A172 (cell line): ENCODE results near the gene SPIRE1. TPM values are rescaled to one million over a fixed set of nuclear protein-coding genes. Genes with fewer than 3 reads are reported as not detected.
"Not testable (repeated sequence)": the region's sequence is repeated elsewhere in the genome, so short reads cannot be mapped to it uniquely, and the experiment has no call there.

Experiments used
- DNase-seq: peaks from one replicate; pipeline ENCODE4 v3.0.0-alpha.2; 2015; ENCODE audit warnings: low spot score
- total RNA-seq: library from RNA; depleted of rRNA; stranded (reverse); fragments of >200 nt; shearing (Covaris generic); gene quantifications from 2 replicates; pipeline ENCODE4 v1.2.3, GENCODE V29; 2014

Gene SPIRE1
- total RNA-seq, 1 experiment from 2014 or later: 33.9 TPM

DNA sequence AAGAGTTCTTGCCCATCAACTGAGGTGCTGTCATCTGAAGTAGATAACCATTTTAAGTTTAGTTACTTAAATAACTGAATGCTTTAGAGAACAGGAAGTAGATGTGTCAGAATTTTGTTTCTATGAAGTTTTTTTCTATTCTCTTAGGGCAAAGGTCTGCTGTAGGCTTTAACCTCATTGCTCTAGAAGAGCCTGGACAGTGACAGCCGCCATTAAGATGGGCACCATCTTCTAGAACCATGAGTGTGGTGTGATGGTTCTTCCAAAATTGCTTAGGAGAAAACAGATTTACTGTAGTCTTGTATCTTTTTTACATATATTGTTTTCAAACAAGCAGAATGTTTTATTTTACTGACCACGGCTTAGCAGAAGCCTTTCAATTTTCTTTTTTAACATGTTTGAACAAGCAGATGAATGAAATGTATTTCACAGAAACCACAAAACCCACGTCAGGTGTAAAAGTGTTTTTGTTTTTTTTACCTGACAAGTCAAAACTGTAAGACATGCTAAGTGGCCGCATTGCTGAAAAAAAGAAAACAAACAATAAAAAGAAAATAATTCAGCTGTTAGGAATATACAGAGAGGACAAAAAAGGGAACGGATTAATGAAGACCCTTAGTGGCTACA, 172.3 kb downstream of the SPIRE1 start:
- no peak for DNase-seq

DNA sequence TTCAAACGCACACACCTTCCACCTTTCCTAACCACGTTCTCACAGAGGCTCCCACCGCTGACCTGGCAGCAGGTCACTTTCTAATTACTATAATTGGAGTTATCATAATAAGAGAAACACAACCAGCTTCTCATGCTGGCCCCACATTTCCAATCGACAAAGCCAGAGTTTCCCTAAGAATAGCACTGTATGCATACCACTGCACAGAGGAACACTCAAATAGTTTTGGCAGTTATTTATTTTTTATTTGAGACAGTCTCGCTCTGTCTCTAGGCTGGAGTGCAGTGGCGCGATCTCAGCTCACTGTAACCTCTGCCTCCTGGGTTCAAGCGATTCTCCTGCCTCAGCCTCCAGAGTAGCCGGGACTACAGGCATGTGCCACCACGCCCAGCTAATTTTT, 176.0 kb downstream of the SPIRE1 start:
- not testable (repeated sequence) for DNase-seq

DNA sequence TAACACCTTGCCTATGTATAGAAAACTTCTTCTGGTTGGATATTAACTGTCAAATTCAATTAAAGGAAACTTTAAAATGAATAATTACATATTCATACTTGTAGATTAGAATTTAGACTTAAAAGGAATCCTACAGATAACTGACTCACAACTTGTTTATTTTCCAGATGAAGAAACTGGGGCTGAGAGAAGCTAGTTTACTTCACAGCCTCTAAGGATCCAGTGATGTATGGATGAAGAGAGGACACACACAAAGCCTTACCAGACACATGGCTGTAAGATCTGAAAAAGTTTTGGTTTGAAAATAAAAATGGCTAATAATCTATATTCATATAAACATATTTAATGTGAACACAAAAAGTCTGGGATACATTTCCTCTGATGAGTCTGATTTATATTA, 177.9 kb downstream of the SPIRE1 start:
- DNase-seq: no peak

- no peak for DNase-seq
Observed at GRCh38 chr18:12479536-12479935, 178.4 kb downstream of the SPIRE1 start.

DNA sequence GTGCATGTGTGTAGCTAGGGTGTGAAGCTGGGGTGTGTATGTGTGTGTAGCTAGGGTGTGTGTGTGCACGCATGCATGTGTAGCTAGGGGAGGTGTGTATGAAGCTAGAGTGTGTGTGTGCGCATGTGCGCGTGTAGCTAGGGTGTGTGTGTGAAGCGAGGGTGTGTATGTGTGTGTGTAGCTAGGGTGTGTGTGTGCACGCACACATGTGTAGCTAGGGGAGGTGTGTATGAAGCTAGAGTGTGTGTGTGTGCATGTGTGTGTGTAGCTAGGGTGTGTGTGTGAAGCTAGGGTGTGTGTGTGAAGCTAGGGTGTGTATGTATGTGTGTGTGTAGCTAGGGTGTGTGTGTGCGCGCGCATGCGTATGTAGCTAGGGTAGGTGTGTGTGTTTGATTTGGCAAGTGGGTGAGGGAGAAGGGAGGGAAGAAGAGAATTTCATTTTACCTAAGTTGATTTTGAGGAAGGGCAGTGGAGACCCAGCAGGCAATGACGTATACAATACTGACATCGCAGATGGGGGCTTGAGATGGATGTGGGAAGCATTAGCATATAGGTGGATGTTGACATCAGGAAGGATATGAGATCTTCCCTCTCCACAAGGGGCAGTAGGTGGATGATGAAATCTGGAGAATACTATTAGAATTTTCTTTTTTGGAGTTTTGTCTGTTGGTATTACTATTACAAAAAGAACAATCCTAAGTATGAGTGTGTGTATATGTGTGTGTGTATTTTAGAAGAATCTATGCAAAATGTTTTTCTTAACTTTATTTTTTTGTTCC, 179.4 kb downstream of the SPIRE1 start:
- DNase-seq: no peak

- no peak for DNase-seq
Observed at GRCh38 chr18:12477606-12478005, 180.3 kb downstream of the SPIRE1 start.

DNA sequence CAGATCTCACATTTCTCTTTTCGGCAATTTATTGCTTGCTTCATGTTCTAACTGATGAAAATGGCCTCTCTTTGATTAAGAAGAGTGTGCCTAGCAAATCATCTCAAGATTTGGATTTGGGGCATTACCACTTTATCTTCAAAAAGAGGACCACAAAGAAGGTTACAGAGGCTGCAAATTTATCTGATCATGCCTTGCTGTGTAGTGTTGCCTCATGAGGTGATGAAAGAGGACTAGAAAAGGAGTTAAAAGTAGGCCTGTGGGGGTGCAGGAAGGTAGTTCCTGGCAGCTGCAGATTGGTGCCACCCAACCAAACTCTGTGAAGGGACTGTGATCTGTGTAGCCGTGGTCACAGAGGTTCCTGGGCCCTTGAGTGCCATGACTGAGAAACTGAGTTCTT, 181.0 kb downstream of the SPIRE1 start:
- DNase-seq: no peak

DNA sequence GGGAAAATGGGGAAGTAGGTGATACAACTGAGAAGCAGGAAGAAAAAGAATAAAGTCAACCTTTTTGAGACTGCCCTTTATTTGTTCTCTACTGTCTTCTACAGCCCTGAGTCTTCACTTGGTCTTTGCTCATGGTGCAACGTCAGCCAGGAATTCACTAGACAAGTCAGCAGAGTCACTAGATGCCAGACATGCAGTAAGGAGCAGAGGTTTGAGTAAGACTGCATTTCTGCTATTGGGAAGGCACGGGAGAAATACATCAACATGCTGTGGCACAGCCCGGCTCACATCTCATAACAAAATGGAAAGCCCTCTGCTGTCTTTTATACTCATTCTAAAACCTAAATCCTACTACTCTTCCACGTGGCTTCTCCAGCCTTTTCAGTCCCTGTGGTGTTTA, 183.0 kb downstream of the SPIRE1 start:
- DNase-seq: no peak

DNA sequence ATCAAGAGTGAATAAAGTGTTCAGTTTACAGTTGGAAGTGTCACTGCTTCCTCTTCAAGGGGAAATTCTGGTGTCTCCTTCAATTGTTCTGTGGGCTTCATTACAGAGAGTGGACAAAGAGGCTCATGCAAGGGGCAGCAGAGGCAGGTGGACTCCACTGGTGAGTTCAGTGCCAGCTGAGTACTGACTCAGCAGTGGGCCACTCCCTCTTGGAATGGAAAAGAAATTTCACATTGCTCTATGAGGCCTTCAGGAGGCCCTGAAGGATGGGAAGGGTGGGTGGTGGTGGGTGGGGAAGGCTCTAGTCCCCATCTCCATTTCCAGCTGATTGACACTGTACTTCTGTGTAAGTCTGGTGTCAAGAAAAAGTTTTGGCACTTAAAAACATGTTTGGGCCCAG, 183.8 kb downstream of the SPIRE1 start:
- no peak for DNase-seq

- DNase-seq: no peak
Observed at GRCh38 chr18:12470382-12471075, 187.4 kb downstream of the SPIRE1 start.

DNA sequence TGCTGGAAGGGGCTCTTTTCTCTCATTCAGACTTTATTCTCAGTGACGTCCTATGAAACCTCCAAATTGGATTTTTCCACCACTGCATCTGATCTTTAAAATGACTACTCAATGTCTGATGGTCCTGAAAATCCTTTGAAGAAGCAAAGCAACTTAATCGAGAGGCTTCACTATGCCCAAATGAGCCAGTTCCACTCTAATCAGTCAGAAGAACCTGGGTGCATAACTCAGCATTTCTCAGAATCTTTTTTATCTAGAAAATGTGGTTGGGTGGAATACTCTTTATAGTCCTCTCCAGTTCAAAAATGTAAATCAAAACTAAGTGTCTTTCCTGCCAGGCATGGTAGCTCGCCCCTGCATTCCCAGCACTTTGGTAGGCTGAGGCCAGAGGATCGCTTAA, 189.5 kb downstream of the SPIRE1 start:
- DNase-seq: no peak

GRCh38 chr18:12464731-12465130, 193.2 kb downstream of the SPIRE1 start:
- DNase-seq: no peak

- DNase-seq: no peak
Observed at GRCh38 chr18:12463191-12463590, 194.7 kb downstream of the SPIRE1 start.

- DNase-seq: no peak
Observed at GRCh38 chr18:12462242-12462641, 195.7 kb downstream of the SPIRE1 start.

DNA sequence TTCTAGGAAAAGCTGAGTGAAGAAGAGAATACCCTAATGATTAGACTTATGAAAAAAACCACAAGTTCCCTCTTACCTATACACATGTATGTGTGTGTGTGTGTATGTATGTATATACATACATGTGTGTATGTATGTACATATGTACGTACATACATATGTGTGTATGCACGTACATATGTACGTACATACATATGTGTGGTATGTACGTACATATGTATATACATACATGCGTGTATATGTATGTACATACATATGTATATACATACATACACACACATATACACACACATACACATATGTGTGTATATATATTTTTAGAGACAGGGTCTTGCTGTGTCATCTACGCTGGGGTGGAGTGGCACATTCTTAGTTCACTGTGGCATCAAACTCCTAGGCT, 196.6 kb downstream of the SPIRE1 start:
- no peak for DNase-seq

DNA sequence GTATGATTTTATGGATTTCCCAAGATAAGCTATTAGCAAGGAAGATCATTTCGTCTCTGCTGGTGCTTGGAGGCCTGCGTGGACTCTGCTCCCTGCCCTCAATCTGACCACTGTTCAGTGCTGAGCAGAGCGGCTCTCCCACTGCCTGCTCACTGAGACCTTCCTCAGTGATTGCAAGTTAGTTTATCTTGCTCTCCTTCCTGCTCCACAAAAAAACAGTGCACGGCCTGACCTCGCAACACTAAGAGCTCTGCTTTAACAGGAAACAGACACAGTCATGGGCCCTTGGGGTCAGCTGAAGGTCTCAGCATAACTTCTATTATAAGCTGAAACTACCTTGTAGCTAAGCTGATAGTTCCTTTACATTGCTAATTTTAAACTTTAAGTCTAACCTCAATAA, 197.0 kb downstream of the SPIRE1 start:
- no peak for DNase-seq

- no peak for DNase-seq
Observed at GRCh38 chr18:12458771-12459170, 199.1 kb downstream of the SPIRE1 start.

- no peak for DNase-seq
Observed at GRCh38 chr18:12456441-12456840, 201.5 kb downstream of the SPIRE1 start.

- no peak for DNase-seq
Observed at GRCh38 chr18:12455496-12455895, 202.4 kb downstream of the SPIRE1 start.

DNA sequence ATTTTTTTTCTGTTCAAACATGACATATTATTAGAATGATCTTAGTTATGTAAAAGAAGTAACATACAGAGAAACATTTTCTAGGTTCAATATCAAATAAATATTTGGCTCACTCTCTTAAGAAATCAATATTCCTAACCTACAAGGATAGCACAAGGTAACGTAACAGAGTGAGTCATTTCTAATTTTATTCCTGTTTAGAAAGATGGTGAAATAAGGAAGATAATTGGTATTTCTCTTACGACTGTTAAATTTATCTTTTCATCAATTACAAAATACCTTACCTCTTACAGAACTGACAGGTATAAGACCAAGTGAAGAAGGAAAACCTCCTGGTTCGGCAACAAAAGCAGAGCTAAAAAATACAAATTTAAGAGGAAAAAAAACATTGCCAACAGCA, 205.1 kb downstream of the SPIRE1 start:
- DNase-seq: no peak

DNA sequence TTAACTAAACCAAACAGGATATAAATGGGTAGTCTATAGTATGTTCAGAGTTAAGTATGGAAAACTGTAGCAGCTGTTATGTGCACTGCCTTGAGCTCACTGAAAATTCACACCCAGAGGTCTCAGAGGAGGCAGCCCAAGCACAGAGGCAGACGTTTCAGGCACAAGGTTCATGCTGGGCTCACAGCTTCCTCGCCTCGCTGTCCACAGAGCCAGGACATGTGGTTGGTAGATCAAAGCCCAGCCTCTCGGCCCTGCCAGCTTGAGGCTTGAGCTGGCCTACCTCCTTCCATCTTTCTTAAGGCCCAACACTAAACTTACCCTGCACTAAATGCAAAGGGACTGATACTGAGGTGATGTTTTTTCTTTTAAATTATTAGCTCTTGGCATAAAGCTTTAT, 206.5 kb downstream of the SPIRE1 start:
- no peak for DNase-seq

DNA sequence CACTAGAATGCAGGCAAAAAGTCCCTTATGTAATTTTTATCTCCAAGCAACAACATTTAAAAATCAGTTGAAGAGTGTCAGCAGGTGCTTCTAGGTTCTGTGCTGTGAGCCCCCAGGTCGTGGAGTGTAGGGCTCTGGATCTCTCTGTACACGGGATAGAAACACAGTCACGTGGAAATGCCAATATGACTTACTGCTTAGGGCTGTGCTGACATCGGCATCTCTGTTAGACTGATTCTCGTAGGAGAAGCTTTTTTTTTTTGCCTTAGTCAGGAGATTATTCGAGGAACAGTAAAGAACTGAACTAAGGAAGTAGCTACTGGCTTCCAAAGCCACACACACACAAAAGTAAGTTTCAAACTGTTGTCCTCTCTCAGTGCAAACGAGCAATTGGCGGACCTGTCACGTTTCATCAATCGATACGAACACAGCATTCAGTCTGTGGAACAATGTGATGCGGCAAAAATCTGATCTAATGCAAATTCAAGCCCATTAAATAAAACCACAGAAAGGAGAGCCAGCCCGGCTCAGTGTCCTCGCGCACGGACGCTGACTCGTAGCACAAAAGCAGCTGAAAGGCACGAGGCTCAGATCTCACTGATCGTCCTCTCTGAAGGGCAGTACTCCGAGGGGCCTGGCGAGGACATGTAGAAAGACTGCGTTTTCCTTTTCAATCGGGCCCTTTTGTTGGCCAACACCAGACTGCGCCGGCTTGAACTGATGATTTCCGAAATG, 208.7 kb downstream of the SPIRE1 start:
- no peak for DNase-seq
